MM.1S (cell line): ENCODE data around the gene SORCS2.

Experiments
- DNase-seq: peaks from one replicate; pipeline ENCODE4 v3.0.0-alpha.2; 2015
- H2AFZ ChIP-seq: fragments of 300-600 bp; sonication (generic); 2 replicates; pipeline ENCODE4 v1.6.0; 2016; ENCODE audit warnings: antibody characterized with exemption, low read length
- H3F3A ChIP-seq: fragments of 300-600 bp; sonication (generic); 2 replicates; pipeline ENCODE4 v1.6.1; 2016; ENCODE audit warnings: mild to moderate bottlenecking, antibody characterized with exemption, low read length, moderate library complexity, mixed read lengths; ENCODE audit not compliant: insufficient read depth
- H3K27ac ChIP-seq: fragments of 300-600 bp; sonication (generic); 2 replicates; pipeline ENCODE4 v1.5.1; 2016; ENCODE audit warnings: mild to moderate bottlenecking, low read length
- H3K27me3 ChIP-seq: fragments of 300-600 bp; sonication (generic); replicated peaks from 2 replicates; pipeline ENCODE4 v1.6.0; 2016; ENCODE audit warnings: low read length; ENCODE audit not compliant: insufficient read depth
- H3K36me3 ChIP-seq: fragments of 300-600 bp; sonication (generic); replicated peaks from 2 replicates; pipeline ENCODE4 v1.6.1; 2016; ENCODE audit warnings: mild to moderate bottlenecking, low read length, mixed read lengths; ENCODE audit not compliant: insufficient read depth
- H3K4me1 ChIP-seq: fragments of 300-600 bp; sonication (generic); 2 replicates; pipeline ENCODE4 v1.6.1; 2016; ENCODE audit warnings: low read length, mixed read lengths
- H3K4me2 ChIP-seq: fragments of 300-600 bp; sonication (generic); 2 replicates; pipeline ENCODE4 v1.6.0; 2016; ENCODE audit warnings: low read depth, low read length
- H3K4me3 ChIP-seq: fragments of 300-600 bp; sonication (generic); 2 replicates; pipeline ENCODE4 v1.5.1; 2016; ENCODE audit warnings: low read length, mixed read lengths
- H3K79me2 ChIP-seq: fragments of 300-600 bp; sonication (generic); 2 replicates; pipeline ENCODE4 v1.6.1; 2016; ENCODE audit warnings: mixed run types, low read length, mixed read lengths
- H3K9ac ChIP-seq: fragments of 300-600 bp; sonication (generic); 2 replicates; pipeline ENCODE4 v1.6.1; 2016; ENCODE audit warnings: low read length, mixed read lengths
- H3K9me2 ChIP-seq: fragments of 300-600 bp; sonication (generic); replicated peaks from 2 replicates; pipeline ENCODE4 v1.6.1; 2016; ENCODE audit warnings: mild to moderate bottlenecking, low read length, mixed read lengths; ENCODE audit not compliant: insufficient read depth
- H3K9me3 ChIP-seq: fragments of 300-600 bp; sonication (generic); replicated peaks from 2 replicates; pipeline ENCODE4 v1.6.1; 2016; ENCODE audit warnings: mild to moderate bottlenecking, low read length, mixed read lengths; ENCODE audit not compliant: insufficient read depth
- H4K20me1 ChIP-seq: fragments of 300-600 bp; sonication (generic); 2 replicates; pipeline ENCODE4 v1.6.1; 2016; ENCODE audit warnings: mild to moderate bottlenecking, low read length, moderate library complexity, mixed read lengths; ENCODE audit not compliant: insufficient read depth
- EZH2 ChIP-seq: fragments of 300-600 bp; sonication (generic); optimal IDR thresholded peaks from 2 replicates; pipeline ENCODE3; 2017; ENCODE audit warnings: low read depth, mild to moderate bottlenecking, antibody characterized with exemption, low read length, mixed read lengths
- EZH2phosphoT487 ChIP-seq: fragments of 300-600 bp; sonication (generic); IDR thresholded peaks from 2 replicates; pipeline ENCODE4 v1.6.1; 2018; ENCODE audit warnings: antibody characterized with exemption, low read length
- TF ChIP-seq, protein P1 (sequence below): fragments of 300-600 bp; sonication (generic); IDR thresholded peaks from 2 replicates; pipeline ENCODE4 v1.5.1; 2016; ENCODE audit warnings: antibody characterized with exemption, low read length, mixed read lengths

SORCS2 gene

DNA sequence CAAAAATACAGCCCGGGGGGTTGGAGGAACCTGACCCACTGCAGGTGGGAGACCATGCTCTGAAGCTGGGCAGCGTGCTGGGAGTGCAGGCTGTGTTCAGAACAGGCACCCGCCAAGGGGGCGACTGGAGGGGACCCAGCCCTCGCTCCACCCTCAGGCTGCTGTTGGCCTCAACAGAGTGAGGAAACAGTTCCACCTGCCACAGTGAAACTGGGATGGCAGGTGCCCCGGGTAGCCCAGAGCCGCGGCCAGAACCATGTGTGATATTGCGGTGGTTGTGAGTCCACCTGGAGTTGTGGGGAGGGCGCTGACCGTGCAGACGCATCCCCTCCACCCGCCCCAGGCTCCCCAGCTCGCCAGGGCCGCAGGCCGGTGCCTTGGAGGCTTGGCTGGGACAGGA lies 288.1 kb downstream of the SORCS2 start:
- Histone ChIP-seq H3F3A (no peaks in the 10 kb centered on the region), H3K27ac (no peak overlapping the region), H3K9ac (no peak overlapping the region), H3K79me2 (no peaks in the 10 kb centered on the region), H3K27me3 (peaks cover 92% of the 10 kb centered on the region), H3K9me2 (no peaks in the 10 kb centered on the region), H4K20me1 (no peaks in the 10 kb centered on the region), H3K4me3 (no peak overlapping the region), H3K4me2 (no peak overlapping the region), H3K9me3 (no peaks in the 10 kb centered on the region), H3K36me3 (no peaks in the 10 kb centered on the region), H2AFZ (no peak overlapping the region), H3K4me1 (no peaks in the 10 kb centered on the region)
- TF ChIP-seq, protein P1, sequence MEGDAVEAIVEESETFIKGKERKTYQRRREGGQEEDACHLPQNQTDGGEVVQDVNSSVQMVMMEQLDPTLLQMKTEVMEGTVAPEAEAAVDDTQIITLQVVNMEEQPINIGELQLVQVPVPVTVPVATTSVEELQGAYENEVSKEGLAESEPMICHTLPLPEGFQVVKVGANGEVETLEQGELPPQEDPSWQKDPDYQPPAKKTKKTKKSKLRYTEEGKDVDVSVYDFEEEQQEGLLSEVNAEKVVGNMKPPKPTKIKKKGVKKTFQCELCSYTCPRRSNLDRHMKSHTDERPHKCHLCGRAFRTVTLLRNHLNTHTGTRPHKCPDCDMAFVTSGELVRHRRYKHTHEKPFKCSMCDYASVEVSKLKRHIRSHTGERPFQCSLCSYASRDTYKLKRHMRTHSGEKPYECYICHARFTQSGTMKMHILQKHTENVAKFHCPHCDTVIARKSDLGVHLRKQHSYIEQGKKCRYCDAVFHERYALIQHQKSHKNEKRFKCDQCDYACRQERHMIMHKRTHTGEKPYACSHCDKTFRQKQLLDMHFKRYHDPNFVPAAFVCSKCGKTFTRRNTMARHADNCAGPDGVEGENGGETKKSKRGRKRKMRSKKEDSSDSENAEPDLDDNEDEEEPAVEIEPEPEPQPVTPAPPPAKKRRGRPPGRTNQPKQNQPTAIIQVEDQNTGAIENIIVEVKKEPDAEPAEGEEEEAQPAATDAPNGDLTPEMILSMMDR: no peak
- no peak for DNase-seq

DNA sequence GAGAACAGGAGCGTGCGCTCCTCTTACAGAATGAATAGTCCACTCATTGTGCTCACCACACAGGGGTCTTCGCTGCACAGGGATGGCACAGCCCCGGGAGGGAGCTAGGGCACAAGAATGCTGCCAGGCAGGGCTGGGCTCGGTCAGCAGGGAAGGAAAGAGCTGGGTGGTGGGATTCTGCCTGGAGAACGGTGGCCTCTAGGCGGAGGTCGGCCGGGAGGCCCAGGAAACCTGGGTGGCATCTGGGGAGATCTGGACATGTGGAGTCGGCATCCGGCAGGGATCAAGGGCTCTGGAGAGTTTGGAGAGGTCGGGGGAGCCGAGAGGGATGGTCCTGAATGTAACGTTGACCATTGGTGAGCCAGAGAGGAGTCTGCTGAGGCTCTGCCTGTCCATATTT lies 288.9 kb downstream of the SORCS2 start:
- no peak overlapping the region for H2AFZ ChIP-seq
- H3K4me1 ChIP-seq: no peaks in the 10 kb centered on the region
- H3K9ac ChIP-seq: no peak overlapping the region
- H3K4me3 ChIP-seq: no peak overlapping the region
- no peak for DNase-seq
- H3K36me3 ChIP-seq: no peaks in the 10 kb centered on the region
- peaks cover 92% of the 10 kb centered on the region for H3K27me3 ChIP-seq
- no peaks in the 10 kb centered on the region for H4K20me1 ChIP-seq
- no peak overlapping the region for H3K4me2 ChIP-seq
- no peaks in the 10 kb centered on the region for H3F3A ChIP-seq
- no peaks in the 10 kb centered on the region for H3K9me2 ChIP-seq
- TF ChIP-seq EZH2 (no peak), EZH2phosphoT487 (no peak)
- TF ChIP-seq, protein P1: no peak
- H3K9me3 ChIP-seq: no peaks in the 10 kb centered on the region
- no peaks in the 10 kb centered on the region for H3K79me2 ChIP-seq
- no peak overlapping the region for H3K27ac ChIP-seq

DNA sequence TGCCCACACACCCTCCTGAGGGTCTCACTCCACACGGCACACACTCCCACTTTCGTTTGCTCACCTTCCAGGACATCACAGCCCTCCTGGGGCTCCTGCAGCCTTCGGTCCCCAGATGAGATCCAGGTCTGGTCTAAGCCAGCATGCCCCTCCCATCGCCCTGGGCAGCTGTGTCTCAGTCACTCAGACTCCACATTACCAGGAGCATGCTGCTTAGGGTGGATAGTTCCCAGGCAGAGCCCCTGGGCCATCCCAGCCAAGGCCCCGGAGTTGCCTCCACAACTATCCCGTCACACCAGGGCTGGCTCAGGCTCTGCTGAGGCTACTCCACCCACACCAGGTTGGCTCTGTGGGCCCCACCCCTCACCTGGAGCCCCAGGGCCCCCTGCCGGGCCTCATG lies 292.8 kb downstream of the SORCS2 start:
- no peak overlapping the region for H3K9ac ChIP-seq
- H3K27ac ChIP-seq: no peak overlapping the region
- DNase-seq: no peak

More for the DNA sequence above, 292.8 kb downstream of the SORCS2 start:
- H4K20me1 ChIP-seq: no peaks in the 10 kb centered on the region
- no peaks in the 10 kb centered on the region for H3K9me2 ChIP-seq
- TF ChIP-seq EZH2 (no peak), EZH2phosphoT487 (no peak)
- TF ChIP-seq, protein P1: no peak
- no peaks in the 10 kb centered on the region for H3F3A ChIP-seq
- no peaks in the 10 kb centered on the region for H3K36me3 ChIP-seq
- H2AFZ ChIP-seq: no peak overlapping the region
- no peaks in the 10 kb centered on the region for H3K79me2 ChIP-seq
- no peak overlapping the region for H3K4me2 ChIP-seq
- no peak overlapping the region for H3K4me3 ChIP-seq
- no peaks in the 10 kb centered on the region for H3K9me3 ChIP-seq
- H3K4me1 ChIP-seq: no peaks in the 10 kb centered on the region
- H3K27me3 ChIP-seq: peaks cover 92% of the 10 kb centered on the region
